C4-2B (cell line): ENCODE measurements around the gene LNP1.

Experiments
- ZFX ChIP-seq: fragments of 450-650 bp; IDR thresholded peaks from 2 replicates; pipeline ENCODE4 v1.6.1; 2017
- TF ChIP-seq, protein P1 (sequence below): fragments of 450-650 bp; conservative IDR thresholded peaks from 2 replicates; pipeline ENCODE4 v1.5.1; 2017; ENCODE audit warnings: mild to moderate bottlenecking

DNA sequence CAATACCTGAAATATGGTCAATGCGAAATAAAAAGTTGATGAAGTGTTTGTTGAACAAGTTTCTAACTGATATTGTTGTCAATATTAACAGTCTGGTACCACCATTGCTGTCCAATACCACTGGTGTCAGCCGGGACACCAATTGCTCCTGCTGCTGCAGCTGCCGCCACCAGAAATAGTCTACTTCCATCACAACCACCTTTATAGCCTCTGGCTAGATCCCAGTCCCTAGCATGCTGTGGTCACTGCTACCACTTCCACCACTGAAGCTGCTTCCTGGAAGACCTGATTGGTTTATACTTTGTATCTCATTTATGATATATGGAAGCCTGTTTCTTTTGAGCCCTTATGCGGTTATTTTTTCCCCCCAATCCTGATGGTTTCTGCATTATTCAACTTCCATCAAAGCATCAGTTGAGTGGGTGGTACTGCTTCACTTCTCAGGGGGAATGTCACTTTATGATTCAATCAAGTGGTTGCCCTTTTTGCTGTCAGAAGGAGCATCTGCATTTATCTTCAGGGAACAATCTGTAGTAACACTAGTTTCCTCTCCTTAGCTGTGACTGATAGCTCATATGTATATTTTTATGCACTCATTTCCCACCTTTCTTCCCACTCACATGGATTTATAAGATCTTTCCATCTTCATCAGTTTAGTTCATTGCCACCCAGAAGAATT lies 11.7 kb downstream of the LNP1 start:
- TF ChIP-seq, protein P1, sequence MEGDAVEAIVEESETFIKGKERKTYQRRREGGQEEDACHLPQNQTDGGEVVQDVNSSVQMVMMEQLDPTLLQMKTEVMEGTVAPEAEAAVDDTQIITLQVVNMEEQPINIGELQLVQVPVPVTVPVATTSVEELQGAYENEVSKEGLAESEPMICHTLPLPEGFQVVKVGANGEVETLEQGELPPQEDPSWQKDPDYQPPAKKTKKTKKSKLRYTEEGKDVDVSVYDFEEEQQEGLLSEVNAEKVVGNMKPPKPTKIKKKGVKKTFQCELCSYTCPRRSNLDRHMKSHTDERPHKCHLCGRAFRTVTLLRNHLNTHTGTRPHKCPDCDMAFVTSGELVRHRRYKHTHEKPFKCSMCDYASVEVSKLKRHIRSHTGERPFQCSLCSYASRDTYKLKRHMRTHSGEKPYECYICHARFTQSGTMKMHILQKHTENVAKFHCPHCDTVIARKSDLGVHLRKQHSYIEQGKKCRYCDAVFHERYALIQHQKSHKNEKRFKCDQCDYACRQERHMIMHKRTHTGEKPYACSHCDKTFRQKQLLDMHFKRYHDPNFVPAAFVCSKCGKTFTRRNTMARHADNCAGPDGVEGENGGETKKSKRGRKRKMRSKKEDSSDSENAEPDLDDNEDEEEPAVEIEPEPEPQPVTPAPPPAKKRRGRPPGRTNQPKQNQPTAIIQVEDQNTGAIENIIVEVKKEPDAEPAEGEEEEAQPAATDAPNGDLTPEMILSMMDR = no peak
- TF ChIP-seq ZFX = no peak
